HG02884 (cell line): ENCODE results near the gene HKDC1.
"Not testable (repeated sequence)": the region's sequence is repeated elsewhere in the genome, so short reads cannot be mapped to it uniquely, and the experiment has no call there.

Experiments
- ATAC-seq: cut with Tn5 transposase; IDR thresholded peaks from one replicate; pipeline ENCODE4 v1.9.1; 2021; ENCODE audit warnings: mild to moderate bottlenecking, moderate library complexity; ENCODE audit not compliant: unreplicated experiment

The HKDC1 gene

DNA sequence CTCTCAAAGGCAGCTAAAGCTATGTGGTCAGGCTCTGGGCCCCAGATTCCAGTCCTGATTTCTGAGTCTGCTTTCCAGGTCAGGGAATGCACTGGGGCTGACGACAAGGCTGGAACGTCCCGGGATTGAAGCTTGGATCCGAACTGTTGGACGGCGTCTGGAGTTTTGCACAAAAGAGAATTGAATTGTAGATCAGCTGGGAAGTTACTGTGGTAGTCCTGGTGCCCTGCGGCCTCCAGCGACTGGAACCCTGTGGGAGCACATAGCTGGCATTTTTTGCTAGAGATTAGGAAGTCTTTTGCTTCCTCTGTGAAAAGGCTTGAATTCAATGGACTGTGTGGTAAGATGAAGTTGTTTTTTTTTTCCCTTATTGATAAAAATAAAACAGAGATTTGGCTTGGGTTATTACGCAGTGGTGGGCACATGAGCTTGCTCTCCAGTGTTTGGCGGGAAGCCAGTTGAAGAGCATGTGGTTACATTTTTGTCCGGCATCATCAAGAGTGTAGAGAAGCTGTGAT lies 58.4 kb downstream of the HKDC1 start, which contains the start of gene HK1:
Gene HK1, plus strand, starts transcription at position 51 of the 518 bp plus-strand sequence.
- ATAC-seq, result no peak

DNA sequence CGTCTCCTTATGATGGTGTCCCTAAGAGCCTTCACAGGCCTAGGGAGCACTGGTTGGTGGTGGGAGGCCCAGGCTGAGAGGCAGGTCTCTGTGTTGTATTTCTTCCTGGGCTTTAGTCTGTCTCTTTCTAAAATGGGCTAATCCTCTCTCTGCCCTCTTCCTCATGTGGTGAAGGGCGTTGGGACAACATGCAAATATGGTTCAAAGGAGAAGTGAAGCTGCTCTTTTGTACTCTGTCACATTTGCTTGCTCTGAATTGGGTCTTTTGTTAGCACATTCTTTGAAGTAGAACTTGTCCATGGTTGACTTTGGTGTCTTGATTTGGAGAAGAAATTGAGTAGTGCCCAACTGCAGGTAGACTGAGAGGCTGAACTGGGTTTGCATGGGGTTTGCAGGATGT lies 59.0 kb downstream of the HKDC1 start:
- ATAC-seq, result no peak

DNA sequence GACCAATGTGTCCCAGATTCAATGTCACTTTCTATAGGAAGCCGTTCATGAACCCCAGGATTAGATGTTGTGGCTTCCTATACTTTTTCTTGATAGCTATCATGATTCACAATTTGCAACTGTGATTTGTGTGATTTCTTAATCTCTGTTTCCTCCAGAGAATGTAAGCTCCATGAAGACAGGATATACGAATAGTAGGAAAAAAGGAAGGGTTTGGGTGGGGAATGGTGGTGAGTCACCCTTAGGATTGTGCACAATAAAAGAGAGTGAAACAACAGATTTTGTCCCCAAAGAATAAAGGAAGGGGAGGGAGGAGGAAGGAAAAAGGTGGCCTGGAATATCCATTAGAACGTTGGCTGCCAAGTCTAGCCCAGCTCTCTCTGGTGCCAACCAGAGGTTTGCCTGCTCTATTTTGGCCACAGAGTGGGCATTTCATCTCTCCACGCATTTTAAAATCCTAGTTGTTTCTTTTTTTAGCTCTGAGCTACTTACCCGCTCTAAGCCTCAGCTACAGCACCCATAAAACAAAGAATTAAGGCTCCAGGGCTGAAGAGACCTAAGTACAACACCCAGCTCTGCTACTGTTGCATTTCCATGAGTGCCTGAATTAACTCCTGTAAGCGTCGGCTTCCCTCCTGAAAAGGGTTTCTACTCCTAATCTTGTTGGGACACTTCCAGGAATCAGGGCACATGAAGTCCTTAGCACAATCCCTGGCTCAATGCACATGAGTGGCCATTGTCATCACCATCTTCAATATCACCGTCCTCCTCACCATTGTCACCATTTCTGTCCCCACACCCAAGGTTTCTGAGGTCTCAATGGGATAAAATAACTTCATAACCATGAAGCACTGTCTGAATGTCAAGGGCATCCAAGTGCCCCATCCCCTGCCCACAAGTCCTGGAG lies 61.6 kb downstream of the HKDC1 start:
- ATAC-seq, result no peak

DNA sequence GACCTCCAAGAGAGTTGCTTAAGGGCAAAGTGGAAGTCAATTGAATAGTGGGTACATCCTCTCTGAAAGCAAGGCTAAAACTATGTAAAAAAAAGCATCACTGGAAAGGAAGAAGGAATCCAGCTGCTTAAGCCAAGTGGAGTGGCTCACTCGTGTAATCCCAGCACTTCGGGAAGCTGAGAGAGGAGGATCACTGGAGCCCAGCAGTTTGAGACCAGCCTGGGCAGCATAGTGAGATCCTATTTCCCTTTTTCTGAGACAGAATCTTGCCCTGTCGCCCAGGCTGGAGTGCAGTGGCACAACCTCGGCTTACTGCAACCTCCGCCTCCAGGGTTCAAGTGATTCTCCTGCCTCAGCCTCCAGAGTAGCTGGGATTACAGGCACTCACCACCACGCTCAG lies 64.3 kb downstream of the HKDC1 start:
- not testable (repeated sequence) for ATAC-seq

DNA sequence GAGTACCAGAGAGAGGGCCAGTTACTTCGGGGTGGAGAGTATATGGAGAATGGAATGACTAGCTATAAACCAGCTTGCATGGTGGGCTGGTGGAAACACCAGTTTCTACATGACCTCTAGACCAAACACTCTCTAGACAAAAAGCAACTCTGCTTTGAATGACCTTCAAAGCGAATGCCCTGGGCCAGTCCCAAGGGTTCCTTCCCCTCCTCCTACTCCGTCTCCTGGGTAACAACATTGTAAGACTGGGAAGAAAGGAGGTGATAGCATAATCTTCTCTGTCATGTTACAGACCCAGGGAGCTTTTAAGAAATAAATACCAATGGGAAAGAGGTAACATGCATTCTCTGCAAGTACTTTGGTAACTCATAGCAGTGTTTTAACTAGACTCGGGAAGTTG lies 65.6 kb downstream of the HKDC1 start:
- no peak for ATAC-seq

DNA sequence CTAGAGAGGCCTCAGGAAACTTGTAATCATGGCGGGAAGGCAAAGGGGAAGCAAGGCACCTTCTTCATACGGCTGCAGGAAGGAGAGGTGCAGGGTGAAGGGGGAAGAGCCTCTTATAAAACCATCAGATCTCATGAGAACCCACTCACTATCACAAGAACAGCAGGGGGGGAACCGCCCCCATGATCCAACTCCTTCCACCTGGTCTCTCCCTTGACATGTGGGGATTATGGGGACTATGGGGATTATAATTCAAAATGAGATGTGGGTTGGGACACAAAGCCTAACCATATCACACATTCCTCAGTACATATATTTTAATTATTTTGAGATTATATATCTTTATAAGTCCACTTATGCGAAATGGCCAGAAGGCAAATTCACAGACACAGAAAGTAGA lies 67.0 kb downstream of the HKDC1 start:
- no peak for ATAC-seq

DNA sequence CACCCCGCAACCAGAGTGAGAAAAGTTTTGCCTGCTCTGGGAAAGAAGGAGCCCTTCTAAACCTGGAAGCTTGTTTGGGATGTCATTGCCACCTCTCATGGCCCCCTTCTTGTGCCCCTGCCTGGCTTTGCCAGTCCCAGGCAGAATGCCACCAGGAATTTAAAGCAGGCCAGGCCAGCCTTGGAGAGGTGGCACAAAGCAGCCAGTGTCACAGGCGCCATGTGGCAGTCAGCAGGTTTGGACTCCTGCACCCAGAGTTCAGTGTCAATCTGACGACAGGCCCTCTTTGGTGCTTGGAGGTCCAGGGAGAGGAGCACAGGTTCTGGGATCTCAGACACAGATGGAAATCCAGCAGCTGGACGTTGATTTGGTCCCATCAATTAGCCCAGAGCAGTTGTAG lies 70.9 kb downstream of the HKDC1 start:
- ATAC-seq, result no peak

DNA sequence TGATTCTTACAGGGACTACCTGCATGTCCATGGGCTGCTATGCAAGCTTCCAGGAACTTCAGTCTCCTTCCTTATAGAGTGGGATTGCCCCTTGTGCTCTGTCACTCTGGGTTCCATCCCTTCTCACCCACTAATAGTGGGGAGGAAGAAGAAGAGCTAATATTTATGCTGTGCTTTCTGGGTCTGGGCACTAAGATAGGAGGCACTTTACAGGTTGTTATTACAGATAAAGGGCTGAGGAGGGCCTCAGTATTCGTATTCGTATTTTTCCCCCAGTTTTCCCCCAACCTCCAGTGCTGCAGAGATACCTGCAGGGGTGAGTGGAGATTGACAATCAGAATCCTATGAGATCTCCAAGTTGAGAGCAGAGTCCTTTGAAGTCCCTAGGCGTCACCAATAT lies 72.3 kb downstream of the HKDC1 start:
- no peak for ATAC-seq

DNA sequence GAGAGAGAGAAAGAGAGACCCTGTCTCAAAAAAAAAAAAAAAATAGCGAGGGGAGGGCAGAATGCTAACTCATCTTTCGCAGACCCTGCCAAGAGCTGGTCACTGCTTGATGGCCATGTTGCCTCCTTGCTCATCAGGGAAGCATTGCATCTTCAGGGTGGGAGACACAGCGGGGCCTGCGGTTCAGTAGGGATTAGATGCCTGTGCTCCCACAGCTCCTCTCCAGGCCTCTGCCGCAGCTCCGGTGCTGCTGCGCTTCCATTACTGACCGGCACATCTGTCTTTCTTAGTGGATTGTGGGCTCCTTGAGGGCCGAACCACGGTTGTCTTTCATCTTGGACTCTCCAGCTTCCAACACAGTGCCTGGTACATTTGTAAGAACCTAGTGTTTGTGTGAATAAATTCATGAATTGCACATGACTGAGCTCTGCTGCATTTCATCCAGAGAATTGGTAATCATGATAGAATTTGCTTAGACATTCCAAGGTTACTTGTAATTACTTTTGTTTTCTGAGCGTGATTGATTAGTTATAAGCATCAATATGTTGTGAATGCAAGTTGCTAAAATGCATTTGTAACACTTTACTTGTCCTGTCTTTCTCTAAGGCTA lies 75.0 kb downstream of the HKDC1 start:
- no peak for ATAC-seq

DNA sequence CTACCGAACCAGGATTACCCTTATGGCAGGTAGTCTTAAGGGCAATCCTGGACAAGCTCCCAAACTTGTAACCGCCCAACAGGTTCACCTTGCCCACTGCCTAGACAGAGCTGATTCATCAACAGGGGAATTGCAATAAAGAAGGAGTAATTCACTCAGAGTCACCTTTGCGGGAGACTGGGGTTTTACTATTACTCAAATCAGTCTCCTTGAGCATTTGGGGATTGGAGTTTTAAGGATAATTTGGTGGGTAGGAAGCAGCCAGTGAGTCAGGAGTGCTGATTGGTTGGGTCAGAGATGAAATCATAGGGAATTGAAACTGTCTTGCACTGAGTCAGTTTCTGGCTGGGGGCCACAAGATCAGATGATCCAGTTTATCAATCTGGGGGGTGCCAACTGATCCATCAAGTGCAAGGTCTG lies 83.5 kb downstream of the HKDC1 start:
- ATAC-seq, result no peak

DNA sequence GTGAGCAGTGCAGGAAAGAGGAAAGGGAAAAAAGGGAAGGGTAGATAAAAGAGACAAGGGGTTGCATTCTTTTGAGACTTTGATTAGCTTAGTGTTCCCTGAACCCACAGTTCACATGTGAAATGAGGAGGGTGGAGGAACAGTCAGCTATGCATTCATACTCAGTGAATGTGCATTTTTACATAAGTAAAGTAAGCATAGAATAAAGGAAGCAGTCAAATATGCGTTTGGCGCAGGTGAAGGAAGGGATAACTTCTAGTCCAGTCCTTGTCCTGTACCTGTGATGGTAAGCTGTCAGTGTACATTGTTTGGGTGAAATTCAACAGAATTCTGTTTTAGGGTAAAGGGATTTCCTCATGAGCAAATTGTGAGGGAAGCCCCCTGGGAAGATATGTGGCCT lies 86.3 kb downstream of the HKDC1 start:
- ATAC-seq, result no peak

DNA sequence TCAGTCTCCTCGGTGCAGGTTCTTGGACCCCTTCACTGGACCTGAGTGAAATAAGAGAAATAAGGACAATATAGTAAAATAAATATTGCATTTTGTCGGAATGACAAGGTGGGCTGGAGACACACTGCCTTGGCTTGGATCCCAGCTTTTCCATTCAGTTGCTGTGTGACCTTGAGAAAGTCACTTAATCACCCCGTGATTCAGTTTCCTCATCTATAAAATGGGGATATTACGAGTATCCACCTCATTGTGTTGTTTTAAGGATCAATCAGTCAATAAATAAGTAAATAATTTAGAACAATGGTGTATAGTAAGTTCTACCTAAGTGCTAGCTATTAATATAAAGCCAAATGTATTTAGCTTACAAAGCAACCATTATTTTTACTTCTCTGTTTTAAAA lies 87.3 kb downstream of the HKDC1 start:
- no peak for ATAC-seq

DNA sequence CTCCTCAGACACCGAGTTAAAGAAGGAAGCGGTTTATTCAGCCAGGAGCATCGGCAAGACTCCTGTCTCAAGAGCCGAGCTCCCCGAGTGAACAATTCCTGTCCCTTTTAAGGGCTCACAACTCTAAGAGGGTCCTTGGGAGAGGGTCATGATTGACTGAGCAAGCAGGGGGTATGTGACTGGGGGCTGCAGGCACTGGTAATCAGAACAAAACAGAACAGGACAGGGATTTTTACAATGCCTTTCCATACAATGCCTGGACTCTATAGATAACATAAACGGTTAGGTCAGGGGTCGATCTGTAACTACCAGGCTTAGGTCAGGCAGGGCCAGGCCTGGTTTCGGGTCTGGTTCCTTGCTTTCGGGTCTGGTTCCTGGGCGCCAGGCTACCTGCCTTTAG lies 88.2 kb downstream of the HKDC1 start:
- ATAC-seq, result not testable (repeated sequence)

DNA sequence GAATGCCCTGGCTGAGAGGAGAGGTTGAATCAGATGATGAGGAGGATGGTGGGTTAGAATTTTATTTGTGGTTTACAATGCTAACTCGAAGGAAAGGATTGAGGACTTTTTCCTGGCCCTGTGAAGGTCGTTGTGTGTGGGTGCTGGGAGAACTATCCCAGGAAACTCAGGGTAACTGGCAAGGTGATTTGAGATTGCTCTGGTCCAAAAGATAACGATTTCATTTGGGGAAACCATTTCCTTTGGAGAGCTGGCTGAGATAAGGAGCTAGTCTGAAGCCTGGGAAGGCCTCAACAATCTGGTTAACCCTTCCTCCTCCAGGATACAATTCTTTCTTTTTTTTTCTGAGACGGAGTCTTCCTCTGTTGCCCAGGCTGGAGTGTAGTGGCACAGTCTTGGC lies 91.2 kb downstream of the HKDC1 start:
- no peak for ATAC-seq

DNA sequence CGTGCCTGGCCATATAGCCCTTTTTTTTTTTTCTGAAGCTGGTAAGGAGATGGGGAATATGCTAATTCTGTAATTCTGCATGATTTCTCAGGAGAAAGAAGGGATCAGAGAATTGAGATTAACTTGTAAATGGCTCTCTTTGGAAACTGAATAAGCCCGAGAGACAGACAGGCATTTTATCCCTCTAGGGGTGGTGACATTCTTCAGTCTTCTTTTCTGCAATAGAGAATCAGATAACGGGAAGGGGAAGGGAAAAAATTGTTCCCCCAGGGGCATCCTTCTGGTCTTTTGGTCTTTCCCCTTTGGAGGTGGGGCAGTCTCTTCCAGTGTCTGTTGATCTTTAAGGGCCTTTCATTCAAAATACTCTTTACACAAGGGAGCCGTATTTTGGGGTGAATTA lies 92.4 kb downstream of the HKDC1 start:
- ATAC-seq, result no peak

DNA sequence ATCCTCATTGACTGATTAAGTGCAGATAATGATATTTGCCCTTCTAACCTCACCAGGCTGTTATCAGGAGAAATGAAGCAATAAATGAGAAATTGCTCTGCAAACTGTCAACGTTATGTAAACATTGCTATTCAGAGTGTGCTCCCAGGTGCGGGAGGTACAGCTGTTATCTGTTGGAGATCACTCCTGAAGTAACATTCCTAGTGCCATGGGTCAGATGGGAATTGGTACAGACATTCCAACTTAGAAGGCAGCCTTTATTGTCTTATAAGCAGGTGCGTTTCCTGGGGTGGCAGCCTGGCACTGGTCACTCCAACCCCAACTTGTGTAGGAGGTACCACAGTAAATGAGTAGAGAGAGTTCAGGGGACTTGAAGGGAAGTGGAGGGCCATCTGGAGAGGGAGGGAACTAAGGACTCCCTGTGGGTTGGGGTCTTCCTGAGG lies 95.0 kb downstream of the HKDC1 start:
- no peak for ATAC-seq

DNA sequence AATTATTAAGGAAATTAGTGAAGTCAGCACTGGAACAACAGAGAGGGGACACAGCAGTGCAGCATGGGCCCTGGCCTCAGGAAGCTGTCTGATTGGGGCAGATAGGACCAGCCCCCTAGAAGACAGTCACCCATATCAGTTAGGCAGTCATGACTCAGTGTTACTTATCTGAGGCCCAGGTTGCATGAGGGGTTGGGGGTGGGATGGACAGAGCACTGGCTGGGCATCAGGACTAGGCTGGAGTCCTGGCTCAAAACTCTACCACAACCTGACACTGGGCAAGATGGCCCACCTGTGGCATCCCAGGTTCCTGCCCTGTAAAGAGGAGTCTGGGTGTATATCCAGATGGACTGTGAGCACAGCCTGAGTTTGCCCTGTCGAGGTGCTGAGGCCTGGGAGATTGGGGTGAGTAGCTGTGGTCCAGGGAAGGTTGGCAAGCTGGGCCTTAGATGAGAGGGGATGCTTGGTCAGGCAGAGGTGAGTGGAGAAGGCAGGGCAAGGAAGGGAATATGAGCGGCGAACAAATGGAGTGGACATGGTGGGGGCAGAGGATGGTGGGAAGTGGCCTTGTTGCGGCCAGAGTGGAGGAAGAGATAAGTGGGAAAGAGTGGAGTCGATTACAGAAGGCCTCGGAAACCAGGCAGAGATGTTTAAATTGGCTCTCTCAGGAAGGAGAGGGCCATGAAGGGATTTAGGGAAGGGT lies 95.6 kb downstream of the HKDC1 start:
- ATAC-seq, result no peak

DNA sequence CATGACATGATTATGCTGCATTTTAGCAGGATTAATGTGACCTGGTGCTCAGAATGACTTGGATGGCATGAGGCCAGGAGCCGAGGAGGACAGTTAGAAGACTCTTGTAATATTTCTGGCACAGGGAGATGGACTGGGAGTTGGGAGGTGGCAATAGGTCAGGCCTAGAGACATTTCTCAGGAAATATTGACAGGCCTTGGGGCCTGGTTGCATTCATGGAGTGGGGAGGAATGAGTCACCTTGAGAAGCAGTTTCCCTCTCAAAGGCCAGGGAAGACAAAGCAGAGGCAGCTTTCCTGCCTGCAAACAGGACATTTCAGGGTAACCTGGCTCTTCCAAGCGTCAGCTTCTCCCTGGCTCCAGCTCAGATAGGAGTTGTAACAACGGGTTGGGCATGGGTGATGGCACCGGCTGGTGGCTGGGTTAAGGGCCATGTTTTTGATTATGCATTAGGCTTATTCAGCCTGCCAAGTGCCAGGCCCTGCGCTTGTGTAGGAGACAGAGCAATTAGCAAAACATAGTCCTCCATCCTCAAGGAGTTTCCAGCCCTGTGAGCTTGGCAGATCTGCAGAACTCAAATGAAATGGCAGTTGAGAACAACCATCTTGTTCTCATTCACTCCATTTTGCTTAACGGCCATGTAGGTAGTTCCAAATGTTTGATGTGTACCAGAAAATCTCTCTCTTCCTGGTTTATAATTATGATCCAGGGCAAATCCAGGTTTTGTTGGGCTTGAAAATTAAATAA lies 96.4 kb downstream of the HKDC1 start:
- ATAC-seq, result no peak
